Esophagus (tissue), 2 donors: ENCODE data around the gene ZNF17. TPM values are rescaled to one million over a fixed set of nuclear protein-coding genes. Genes with fewer than 3 reads are reported as not detected.

ENCODE experiments used
- H3K27ac ChIP-seq, 2 donors: one replicate each; pipeline ENCODE4 v1.5.1; 2013; ENCODE audit warnings: low read depth in 2 of 2, mild to moderate bottlenecking in 2 of 2, inconsistent platforms in 1 of 2, low read length in 1 of 2, moderate library complexity in 1 of 2
- H3K27me3 ChIP-seq, 2 donors: one replicate each; pipeline ENCODE4 v1.6.1; 2013; ENCODE audit warnings: low read length in 2 of 2, control low read depth in 1 of 2, mild to moderate bottlenecking in 1 of 2; ENCODE audit not compliant: insufficient read depth in 2 of 2, control insufficient read depth in 1 of 2
- H3K36me3 ChIP-seq, 2 donors: one replicate each; pipeline ENCODE4 v1.6.1; 2013; ENCODE audit warnings: low read length in 1 of 2; ENCODE audit not compliant: control insufficient read depth in 2 of 2, insufficient read depth in 2 of 2
- H3K4me1 ChIP-seq, 2 donors: one replicate each; pipeline ENCODE4 v1.6.1; 2013; ENCODE audit warnings: low read length in 1 of 2; ENCODE audit not compliant: control insufficient read depth in 2 of 2, insufficient read depth in 2 of 2
- H3K4me3 ChIP-seq, 2 donors: one replicate each; pipeline ENCODE4 v1.5.1; 2013; ENCODE audit warnings: low read length in 2 of 2, mild to moderate bottlenecking in 2 of 2, low read depth in 1 of 2, moderate library complexity in 1 of 2
- H3K9me3 ChIP-seq, 2 donors: one replicate each; pipeline ENCODE4 v1.6.1; 2013; ENCODE audit warnings: mild to moderate bottlenecking in 2 of 2, low read depth in 1 of 2, low read length in 1 of 2, moderate library complexity in 1 of 2; ENCODE audit not compliant: control insufficient read depth in 2 of 2, insufficient read depth in 1 of 2
- WGBS, 2 donors: extraction: QIAGEN DNeasy Blood & Tissue Kit; methylation state at CpG; one replicate each; pipeline ENCODE4 v1.1.7; 2013; 5-methylcytosine and 5-hydroxymethylcytosine counted together
- polyA plus RNA-seq, 2 donors: library from polyadenylated mRNA; stranded (reverse); fragments of 200-250 nt; gene quantifications; one replicate each; pipeline ENCODE4 v1.2.3, GENCODE V29; 2013
- donor health status: healthy with polysubstance abuse.
- donor health status: Bipolar disorder and iron deficiency.

The ZNF17 gene
- polyA plus RNA-seq, 2 donors: 2.2 to 3.2 TPM

DNA sequence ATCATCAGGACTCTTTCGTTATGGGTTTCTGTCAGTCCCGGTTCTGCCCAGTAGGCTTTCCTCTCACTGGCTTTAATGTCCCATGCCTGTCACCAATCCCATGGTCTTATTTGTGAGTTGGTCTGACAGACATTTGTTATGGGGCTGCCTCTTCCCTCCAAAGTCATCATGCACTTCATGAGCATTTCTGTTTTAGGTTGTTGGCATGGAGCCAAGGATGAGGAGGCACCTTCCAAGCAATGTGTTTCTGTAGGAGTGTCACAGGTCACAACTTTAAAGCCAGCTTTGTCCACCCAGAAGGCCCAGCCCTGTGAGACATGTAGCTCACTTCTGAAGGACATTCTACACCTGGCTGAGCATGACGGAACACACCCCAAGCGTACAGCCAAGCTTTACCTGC lies 8.5 kb downstream of the ZNF17 start:
- Histone ChIP-seq H3K4me3 (no peak overlapping the region), H3K4me1 (no peaks in the 10 kb centered on the region), H3K36me3 (peaks cover 22 to 39% of the 10 kb centered on the region in 2 donors), H3K27me3 (no peaks in the 10 kb centered on the region), H3K9me3 (peaks cover 7 to 43% of the 10 kb centered on the region in 2 donors), H3K27ac (no peak overlapping the region)
- WGBS, 2 donors: 92 to 97% methylated on average over 4 of the region's 4 CpGs

DNA sequence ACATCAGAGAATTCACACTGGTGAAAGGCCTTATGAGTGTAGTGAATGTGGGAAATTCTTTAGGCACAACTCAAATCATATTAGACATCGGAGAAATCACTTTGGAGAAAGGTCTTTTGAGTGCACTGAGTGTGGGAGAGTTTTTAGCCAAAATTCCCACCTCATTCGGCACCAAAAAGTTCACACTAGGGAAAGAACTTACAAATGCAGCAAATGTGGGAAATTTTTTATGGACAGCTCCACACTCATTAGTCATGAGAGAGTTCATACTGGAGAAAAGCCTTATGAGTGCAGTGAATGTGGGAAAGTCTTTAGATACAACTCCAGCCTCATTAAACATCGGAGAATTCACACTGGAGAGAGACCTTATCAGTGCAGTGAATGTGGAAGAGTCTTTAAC lies 10.1 kb downstream of the ZNF17 start:
- WGBS, 2 donors: 97 to 98% methylated on average over 3 of the region's 3 CpGs
- Histone ChIP-seq H3K36me3 (peaks cover 22 to 32% of the 10 kb centered on the region in 2 donors), H3K9me3 (peaks cover 7 to 41% of the 10 kb centered on the region in 2 donors)

DNA sequence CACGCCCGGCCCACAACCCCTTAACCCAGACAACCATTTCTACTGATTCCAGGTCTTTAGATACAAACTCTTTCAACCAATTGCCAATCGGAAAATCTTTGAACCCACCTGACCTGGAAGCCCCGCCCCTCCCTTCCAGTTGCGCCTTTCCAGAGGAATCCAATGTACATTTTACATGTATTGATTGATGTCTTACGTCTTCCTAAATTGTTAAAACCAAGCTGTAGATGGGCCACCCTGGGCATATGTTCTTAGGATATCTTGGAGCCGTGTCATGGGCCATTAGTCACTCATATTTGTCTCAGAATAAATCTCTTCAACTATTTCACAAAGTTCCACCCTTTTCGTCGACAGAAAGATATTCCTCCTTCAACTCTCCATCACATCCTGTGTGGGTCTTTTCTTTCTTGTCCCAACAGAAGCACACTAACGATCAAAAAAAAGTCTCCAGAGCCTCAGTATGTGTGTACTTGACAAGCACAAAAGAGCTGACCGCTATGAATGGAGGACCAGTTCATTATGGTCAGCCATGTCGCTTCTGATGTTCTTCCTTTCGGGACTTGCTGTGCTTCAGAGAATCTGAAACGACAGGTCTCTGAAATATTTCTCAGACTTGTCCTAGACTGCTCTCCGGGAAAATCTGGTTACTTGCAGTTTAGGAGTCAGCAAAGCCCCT lies 23.6 kb downstream of the ZNF17 start:
- H3K27me3 ChIP-seq: no peaks in the 10 kb centered on the region
- no peaks in the 10 kb centered on the region for H3K36me3 ChIP-seq
- H3K4me1 ChIP-seq: peaks cover 0 to 3% of the 10 kb centered on the region in 2 donors
- WGBS, 2 donors: 28 to 31% methylated on average over 15 of the region's 15 CpGs
- H3K9me3 ChIP-seq: peaks cover 0 to 13% of the 10 kb centered on the region in 2 donors
- peak overlapping the region; percentile 45 to 73 for H3K4me3 ChIP-seq
- no peak overlapping the region for H3K27ac ChIP-seq

More for the DNA sequence above, 10.1 kb downstream of the ZNF17 start:
- Histone ChIP-seq H3K27me3 (no peaks in the 10 kb centered on the region), H3K4me1 (no peaks in the 10 kb centered on the region), H3K4me3 (no peak overlapping the region), H3K27ac (no peak overlapping the region)

DNA sequence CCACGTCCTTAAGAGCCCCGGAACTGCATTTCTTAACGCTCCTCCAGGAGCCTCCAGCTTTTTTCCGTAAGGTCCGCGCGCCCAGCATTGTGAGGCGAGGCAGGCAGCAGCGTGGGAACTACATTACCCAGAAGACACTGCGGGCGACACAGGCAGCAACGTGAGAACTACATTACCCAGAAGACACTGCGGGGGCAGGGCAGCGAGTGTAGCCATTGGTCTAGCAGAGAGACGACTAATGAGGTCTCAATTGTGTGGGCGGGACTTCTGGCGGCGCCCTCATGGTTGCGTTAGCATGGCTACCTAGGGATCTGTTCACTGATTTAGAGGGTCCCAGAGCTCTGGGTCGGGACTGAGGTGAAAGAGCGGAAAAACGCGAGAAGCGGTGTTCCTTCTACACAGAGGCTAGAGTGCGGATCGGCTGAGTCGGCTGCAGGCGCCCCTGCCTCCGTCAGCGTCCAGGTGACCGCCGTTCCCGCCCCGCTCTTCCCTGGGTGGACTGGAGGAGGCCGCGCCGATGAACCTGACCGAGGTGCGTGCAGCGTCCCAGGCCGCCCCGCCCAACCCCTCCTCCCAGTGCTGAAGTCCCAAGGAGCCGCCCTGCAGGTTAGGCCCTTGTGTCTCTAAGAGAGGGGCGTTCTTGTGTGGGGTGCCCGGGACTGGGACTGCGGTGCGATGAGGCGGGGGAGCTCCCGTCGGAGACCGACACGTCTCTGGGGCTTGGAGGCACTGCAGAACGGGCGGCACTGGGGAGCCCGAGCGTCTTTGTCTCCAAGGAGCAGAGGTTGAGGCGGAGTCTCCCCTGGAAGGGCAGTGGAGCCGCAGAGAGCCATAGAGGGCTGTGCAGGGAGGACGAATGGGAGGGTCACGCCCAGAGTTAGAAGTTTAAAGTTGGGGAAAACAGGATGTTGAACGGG lies 24.4 kb downstream of the ZNF17 start, which contains the start of gene ZNF749:
ZNF749 (plus strand) TSS at position 264 of the 917 bp plus-strand sequence; CDS start at position 518, 254 bp downstream.
- H3K27me3 ChIP-seq: no peaks in the 10 kb centered on the region
- peak within 1 kb of the TSS; percentile 36 to 89 for H3K27ac ChIP-seq
- peaks cover 0 to 3% of the 10 kb centered on the region in 2 donors for H3K4me1 ChIP-seq
- WGBS, 2 donors: 1% methylated on average over 55 to 61 of the region's 61 CpGs
- peaks cover 0 to 5% of the 10 kb centered on the region in 2 donors for H3K36me3 ChIP-seq
- H3K4me3 ChIP-seq: peak within 1 kb of the TSS; percentile 62 to 73
- peaks cover 2 to 20% of the 10 kb centered on the region in 2 donors for H3K9me3 ChIP-seq

DNA sequence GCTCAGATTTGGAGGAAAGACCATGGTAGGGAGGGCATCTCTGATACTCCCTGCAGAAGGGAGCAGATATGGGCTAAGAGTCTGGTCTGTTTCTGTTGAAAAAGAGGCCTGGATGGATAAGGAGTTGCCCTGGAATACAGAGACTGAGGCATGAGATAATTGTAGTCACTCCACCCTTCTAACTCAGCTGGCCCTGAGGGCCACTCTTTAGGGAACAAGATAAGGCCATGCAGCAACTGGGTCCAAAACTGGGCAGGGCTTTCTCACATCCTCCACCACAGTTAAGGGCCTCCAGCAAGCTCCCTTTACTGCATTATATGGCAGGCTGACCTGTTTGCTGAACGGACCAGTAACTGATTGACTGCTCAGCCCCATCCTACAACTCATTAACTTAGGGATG lies 25.5 kb downstream of the ZNF17 start:
- peaks cover 0 to 7% of the 10 kb centered on the region in 2 donors for H3K36me3 ChIP-seq
- peaks cover 0 to 3% of the 10 kb centered on the region in 2 donors for H3K4me1 ChIP-seq
- H3K4me3 ChIP-seq: peak overlapping the region in 1 of 2 donors; percentile 73
- WGBS, 2 donors: 80 to 91% methylated on average over 1 of the region's 1 CpG
- no peak overlapping the region for H3K27ac ChIP-seq
- peaks cover 5 to 23% of the 10 kb centered on the region in 2 donors for H3K9me3 ChIP-seq
- H3K27me3 ChIP-seq: no peaks in the 10 kb centered on the region

DNA sequence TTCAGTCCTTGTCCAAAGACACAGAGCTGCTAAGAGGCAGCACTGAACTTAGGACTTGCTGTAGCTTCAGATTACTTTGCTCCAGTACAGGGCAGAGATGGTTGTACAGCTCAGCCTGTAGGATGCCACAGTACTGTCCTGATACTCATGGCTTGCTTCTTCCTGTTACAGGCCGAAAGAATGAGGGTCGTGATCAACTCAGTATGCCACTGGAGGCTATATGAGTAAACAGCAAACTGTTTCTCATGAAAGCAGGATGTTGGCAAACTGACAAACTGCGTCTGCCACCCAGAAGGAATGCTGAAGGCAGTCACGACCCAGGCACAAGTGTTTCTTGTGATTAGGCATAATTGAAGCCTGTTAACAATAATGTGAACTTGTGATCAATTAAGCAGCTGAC lies 27.0 kb downstream of the ZNF17 start:
- Histone ChIP-seq H3K9me3 (peaks cover 15 to 34% of the 10 kb centered on the region in 2 donors), H3K36me3 (peaks cover 4 to 13% of the 10 kb centered on the region in 2 donors), H3K4me3 (no peak overlapping the region), H3K27me3 (no peaks in the 10 kb centered on the region), H3K4me1 (peaks cover 0 to 3% of the 10 kb centered on the region in 2 donors), H3K27ac (no peak overlapping the region)
- WGBS, 2 donors: 78 to 81% methylated on average over 4 of the region's 4 CpGs

DNA sequence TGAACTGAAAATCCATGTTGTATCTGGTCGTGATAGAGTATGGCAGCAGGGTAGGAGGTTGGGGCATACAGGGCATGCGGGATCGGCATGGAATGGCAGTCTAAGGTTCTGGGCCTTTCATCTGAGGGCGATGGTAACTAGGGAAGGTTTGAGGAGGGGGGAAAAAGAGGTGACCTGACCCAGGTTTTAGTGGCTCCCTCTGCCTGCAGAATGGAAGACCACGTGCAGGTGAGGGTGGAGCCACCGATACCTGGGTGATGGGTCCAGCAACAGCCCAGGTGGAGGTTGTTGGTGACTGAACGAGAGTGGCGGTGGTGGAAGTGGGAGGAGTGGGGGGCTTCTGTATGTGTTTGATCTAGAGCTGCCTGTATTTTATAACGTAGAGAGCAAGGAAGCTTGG lies 28.0 kb downstream of the ZNF17 start:
- no peak overlapping the region for H3K27ac ChIP-seq
- H3K36me3 ChIP-seq: peaks cover 8 to 22% of the 10 kb centered on the region in 2 donors
- peaks cover 19 to 44% of the 10 kb centered on the region in 2 donors for H3K9me3 ChIP-seq
- H3K27me3 ChIP-seq: no peaks in the 10 kb centered on the region
- peaks cover 0 to 3% of the 10 kb centered on the region in 2 donors for H3K4me1 ChIP-seq
- 88 to 89% methylated on average over 9 of the region's 9 CpGs for WGBS, 2 donors
- no peak overlapping the region for H3K4me3 ChIP-seq

DNA sequence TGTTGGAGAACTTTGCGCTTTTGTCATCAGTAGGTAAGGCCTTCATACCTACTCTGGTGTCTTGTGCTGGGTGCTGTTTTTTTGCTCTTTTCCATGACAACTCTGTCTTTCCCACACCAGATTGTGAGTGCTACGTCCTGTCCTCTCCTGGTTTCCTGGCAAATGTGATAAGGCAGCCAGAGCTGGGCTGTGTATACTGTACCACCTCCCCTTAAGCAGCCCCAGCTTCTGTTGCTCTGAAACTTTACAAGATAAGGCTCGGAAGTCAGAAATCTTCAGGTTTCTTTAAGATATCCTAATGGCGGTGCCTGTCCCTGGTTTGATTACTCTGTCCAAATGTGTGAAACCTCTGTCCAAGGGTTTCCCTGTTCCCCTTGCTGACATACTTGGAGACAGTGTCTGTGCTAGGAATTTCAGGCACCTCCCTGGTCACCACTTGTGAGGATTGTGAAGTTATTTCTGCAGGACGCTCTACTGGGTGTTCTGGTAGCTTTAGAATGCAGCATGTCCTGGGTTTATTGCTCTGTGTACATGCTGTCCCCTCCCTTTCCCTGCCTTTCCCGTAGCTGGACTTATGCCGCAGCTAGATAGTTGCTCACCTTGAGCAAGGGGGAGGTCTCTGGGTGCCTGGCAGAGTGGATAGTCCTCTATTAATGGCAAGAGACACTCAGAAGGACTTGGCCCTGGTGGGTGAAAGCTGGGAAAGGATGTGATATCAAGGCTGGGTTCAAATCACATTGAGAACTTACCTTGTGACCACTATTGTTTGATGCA lies 31.2 kb downstream of the ZNF17 start:
- H3K4me1 ChIP-seq: no peaks in the 10 kb centered on the region
- H3K9me3 ChIP-seq: peaks cover 19 to 53% of the 10 kb centered on the region in 2 donors
- H3K27ac ChIP-seq: no peak overlapping the region
- no peak overlapping the region for H3K4me3 ChIP-seq
- H3K27me3 ChIP-seq: no peaks in the 10 kb centered on the region
- WGBS, 2 donors: 80 to 96% methylated on average over 6 to 7 of the region's 7 CpGs
- H3K36me3 ChIP-seq: peaks cover 8 to 29% of the 10 kb centered on the region in 2 donors

DNA sequence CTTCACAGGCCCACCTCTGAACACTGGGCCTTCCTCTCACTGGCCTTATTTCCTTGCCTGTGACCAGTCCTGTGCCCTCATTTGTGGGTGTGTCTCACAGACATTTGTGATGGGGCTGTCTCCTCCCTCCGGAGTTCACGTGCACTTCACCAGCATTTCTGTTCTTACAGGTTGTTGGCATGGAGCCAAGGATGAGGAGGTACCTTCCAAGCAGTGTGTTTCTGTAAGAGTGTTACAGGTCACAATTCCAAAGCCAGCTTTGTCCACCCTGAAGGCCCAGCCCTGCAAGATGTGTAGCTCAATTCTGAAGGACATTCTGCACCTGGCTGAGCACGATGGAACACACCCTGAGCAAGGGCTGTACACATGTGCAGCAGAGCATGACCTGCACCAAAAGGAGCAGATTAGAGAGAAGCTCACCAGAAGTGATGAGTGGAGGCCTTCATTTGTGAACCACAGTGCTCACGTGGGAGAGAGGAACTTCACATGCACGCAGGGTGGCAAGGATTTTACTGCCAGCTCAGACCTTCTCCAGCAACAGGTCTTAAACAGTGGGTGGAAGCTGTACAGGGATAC lies 32.2 kb downstream of the ZNF17 start:
- H3K27ac ChIP-seq: no peak overlapping the region
- H3K9me3 ChIP-seq: peaks cover 19 to 48% of the 10 kb centered on the region in 2 donors
- H3K4me1 ChIP-seq: no peaks in the 10 kb centered on the region
- H3K27me3 ChIP-seq: no peaks in the 10 kb centered on the region
- WGBS, 2 donors: 68 to 75% methylated on average over 5 of the region's 5 CpGs
- H3K4me3 ChIP-seq: no peak overlapping the region
- peaks cover 8 to 29% of the 10 kb centered on the region in 2 donors for H3K36me3 ChIP-seq
